Mammary epithelial cell (primary cell): ENCODE measurements around the gene PIK3R1.

Experiments used
- EZH2 ChIP-seq: IDR thresholded peaks from 2 replicates; pipeline ENCODE4 v1.6.1; 2012; ENCODE audit warnings: low read length, inconsistent platforms, borderline replicate concordance
- TF ChIP-seq, protein P1 (sequence below), 2 donors: IDR thresholded peaks in 1 of 2; conservative IDR thresholded peaks in 1 of 2; 2 replicates each; pipeline ENCODE4 v1.5.1; 2011 to 2012; ENCODE audit warnings: inconsistent platforms in 2 of 2, low read length in 2 of 2, mild to moderate bottlenecking in 2 of 2, control low read depth in 1 of 2, low read depth in 1 of 2; ENCODE audit not compliant: insufficient read depth in 1 of 2; ENCODE audit errors: extremely low read depth in 1 of 2

DNA sequence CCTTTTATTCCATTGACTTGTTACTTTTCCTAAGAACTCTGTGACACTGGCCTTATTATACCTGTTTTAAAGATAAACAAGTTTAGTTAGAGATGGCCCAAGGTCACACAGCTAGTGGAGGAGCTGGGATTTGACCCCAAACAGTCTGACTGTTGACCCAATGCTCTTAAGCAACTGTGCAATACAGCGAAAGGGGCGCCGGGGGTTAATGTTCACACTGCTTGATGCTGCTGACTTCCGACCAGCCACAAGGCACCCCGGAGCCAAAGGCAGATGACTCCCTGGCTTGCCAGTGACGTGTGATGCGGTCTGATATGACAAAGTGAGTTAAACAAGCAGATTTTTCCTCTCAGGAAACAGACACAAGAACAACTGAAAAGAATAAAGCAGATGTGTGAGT, 23.9 kb downstream of the PIK3R1 start:
- TF ChIP-seq, protein P1, sequence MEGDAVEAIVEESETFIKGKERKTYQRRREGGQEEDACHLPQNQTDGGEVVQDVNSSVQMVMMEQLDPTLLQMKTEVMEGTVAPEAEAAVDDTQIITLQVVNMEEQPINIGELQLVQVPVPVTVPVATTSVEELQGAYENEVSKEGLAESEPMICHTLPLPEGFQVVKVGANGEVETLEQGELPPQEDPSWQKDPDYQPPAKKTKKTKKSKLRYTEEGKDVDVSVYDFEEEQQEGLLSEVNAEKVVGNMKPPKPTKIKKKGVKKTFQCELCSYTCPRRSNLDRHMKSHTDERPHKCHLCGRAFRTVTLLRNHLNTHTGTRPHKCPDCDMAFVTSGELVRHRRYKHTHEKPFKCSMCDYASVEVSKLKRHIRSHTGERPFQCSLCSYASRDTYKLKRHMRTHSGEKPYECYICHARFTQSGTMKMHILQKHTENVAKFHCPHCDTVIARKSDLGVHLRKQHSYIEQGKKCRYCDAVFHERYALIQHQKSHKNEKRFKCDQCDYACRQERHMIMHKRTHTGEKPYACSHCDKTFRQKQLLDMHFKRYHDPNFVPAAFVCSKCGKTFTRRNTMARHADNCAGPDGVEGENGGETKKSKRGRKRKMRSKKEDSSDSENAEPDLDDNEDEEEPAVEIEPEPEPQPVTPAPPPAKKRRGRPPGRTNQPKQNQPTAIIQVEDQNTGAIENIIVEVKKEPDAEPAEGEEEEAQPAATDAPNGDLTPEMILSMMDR (conservative IDR thresholded peaks at IDR 0.05 in 1 of 2, IDR thresholded peaks at IDR 0.05 in 1 of 2; ENCODE audit: extremely low read depth in 1 of 2, insufficient read depth in 1 of 2, low read depth in 1 of 2, low read length in 2 of 2), result no peak
- no peak for TF ChIP-seq EZH2
